GM18870 (cell line): ENCODE results near the gene POLN.

ENCODE experiments used
- ATAC-seq: cut with Tn5 transposase; IDR thresholded peaks from one replicate; pipeline ENCODE4 v1.9.1; 2021; ENCODE audit warnings: moderate library complexity; ENCODE audit not compliant: unreplicated experiment

The POLN gene

DNA sequence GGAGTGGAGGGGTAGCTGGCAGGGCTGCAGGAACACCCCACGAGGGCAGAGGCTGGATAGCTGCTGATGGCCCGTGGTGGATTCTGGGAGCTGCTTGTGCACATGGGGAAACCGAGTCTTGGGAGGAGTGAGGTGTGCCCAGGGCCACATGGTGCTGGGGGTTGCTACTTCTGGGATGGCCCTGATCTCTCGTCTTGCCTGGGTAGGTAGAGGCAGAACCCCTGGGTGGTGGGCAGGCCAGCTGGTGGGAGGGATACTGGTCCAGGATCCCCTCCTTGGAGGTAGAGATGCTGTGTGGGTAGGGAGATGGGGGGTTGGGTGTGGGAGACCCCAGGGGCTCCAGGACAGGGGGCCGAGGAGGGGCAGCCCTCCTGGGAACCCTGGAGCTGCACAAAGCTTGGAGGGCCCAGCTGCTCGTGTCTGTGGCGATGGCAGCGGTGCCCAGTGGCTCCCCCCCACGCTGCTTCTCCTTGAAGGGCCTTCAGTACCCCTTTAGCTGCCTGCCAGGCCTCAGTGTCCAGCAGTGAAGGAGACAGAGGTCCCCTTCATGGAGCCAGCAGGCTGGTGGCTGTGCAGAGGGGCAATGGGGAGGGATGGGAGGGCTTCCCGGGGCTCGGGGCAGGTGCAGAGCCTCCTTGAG is 179.6 kb downstream of the POLN start:
- no peak for ATAC-seq

DNA sequence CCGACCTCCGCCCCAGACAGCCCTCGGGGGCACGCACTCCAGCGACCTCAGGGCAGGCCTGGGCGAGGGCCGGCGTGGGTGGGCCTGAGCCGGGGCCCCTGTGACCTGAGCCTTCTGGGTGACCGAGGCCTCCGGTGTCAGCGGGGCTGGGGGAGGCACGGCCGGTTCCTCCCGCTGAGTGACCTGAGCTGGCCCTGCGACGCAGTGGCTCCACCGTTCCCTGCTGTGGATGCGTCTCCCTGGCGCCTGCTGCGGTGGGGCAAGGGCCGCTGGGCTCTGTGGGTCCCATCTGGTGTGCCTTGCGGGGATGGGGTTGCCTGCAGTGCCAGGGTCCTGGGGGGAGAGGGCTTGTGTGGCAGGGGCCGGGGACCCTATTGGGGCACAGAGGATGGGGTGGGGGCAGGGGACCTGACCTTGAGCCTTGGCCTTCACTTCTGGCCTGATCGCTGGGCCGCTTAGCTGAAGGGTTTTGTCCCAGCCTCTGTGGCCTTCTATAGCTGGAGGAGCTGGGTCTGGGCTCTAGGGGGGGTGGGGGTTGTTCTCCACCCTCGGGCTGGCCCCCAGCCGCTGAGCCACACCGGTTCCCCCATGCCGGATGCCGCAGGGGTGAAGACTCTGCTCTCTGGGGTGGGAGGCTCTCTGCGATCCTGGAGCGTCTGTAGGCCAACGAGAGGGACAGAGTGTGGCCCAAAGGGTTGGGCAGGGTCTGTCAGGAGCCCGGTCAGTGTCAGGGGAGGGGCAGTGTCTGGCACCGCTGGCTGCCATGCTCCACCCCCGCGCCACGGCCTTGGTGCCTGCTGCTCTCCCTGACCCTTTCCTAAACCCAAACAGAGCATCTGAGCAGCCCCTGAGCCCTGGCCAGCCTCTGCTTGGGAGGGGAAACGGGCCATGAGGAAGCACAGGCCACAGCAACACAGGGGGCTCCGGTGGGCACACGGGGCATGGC is 180.5 kb downstream of the POLN start:
- no peak for ATAC-seq

DNA sequence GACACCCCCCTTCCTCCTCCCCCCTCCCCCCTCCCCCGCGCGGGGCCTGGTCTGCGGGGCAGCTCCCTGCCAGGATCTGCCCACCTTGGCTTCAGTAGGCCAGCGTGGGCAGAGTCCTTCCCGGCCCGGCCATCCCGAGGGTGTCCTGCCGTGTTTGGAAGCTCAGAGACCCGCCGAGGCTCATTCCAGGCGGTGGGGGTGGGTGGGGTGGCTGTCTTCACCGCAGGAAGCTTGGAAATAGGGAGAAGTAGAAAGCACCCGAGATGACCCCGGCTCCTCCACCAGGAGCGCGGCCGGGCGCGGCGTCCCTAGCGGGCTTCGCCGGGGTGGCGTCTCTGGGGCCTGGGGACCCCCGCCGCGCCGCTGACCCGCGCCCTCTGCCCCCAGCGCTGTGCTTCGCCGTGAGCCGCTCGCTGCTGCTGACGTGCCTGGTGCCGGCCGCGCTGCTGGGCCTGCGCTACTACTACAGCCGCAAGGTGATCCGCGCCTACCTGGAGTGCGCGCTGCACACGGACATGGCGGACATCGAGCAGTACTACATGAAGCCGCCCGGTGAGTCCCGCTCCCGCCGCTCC is 181.2 kb downstream of the POLN start:
- ATAC-seq = no peak

DNA sequence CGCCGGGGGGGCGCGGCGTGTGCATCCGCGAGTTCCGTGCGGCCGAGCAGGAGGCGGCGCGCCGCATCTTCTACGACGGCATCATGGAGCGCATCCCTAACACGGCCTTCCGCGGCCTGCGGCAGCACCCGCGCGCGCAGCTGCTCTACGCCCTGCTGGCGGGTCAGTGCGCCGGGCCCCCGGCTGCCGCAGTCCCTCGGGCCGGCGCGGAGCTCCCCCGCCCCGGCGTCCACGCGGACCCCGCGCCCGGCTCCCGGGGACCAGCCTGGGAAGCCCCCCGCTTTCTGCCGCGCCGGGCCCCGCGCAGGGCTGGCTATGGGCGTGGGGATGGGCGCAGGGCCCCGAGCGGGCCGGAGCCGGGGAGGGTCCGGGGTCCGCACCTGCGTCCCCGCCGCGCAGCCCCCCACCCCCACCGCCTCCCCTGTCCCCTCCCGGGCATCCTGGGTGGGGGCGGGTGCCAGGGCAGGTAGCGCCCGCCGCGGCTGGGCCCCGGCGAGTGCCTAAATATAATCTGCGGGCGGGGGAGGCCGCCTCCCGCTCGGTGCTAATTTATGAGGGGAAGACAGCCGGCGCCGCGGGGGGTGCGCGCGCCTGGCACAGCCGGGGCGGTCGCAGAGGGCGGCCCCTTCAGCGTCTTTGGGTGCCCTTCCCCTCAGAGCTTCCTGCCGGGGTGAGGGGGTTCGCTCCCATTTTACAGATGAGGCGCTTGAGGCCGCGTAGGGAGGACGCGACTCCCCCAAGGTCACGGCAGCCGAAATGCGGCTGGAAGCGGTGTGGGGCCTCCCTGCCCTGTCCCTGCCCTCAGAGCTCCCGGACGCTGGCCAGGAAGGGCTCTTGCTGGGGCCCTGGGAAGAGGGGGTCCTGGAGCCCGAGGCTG is 182.0 kb downstream of the POLN start:
- no peak for ATAC-seq

DNA sequence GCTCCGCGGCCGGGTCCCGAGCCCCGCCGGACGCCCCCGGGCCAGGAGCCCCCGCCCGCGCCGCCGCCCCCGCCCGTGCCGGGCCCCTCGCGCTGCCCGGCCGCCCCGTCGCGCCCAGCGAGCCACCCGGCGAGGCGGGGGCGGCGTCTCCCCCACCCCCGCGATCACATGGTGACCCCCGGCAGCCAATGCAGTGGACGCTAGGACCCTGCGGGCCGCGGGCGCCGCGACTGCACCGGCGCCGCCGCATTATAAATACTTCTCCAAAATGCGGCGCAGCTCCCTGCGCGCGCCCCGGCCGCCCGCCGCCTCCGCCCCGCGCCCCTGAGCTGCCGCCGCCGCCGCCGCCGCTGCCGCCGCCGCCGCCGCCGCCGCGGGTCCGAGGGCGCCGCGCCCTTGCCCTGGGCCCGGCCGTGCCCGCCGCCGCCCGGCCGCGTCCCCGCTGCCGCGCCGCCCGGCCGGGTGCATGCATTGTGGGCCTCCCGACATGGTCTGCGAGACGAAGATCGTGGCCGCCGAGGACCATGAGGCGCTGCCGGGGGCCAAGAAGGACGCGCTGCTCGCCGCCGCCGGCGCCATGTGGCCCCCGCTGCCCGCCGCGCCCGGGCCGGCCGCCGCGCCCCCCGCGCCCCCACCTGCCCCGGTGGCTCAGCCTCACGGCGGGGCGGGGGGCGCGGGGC is 182.7 kb downstream of the POLN start, which contains the start of gene NAT8L:
Gene NAT8L, plus strand, starts transcription at position 282 of the 680 bp plus-strand sequence. Its CDS starts 185 bp downstream, at position 467.
- no peak for ATAC-seq

DNA sequence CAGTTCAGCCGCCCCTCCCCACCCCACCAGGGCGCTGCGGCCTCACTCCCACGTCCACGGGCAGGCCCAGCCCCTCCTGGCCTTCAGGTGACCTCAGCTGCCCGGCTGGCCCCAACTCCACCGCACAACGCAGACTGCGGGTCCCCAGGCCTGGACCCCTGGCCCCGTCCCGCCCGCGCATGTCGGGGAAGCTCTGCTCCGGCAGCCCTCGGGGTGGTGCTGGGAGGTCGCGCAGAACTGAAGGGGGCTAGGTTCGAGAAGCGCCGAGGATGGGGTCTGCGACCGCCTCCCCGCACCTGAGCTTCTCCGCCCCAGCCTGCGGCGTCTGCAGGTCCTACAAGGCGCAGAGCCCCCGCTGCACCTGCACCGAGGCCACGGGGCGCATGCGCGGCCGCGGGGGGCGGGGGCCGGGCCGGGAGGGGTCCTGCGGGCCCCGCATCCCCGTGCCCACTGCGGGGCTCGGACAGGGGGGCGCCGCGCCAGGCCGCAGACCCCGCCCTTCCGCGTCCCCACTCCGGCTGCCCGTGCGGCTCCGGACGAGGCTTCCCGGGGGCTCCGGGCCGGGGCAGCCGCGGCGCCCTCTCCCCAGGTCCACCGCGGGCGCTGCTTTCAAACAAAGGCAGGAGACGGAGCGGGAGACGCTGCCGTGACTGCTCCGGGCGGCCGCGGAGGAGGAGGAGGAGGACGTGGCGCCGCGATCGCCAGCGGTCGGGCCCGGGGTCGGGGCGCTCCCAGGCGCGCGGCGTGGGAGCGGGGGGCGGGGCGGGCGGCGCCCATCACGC is 183.5 kb downstream of the POLN start:
- ATAC-seq = no peak

DNA sequence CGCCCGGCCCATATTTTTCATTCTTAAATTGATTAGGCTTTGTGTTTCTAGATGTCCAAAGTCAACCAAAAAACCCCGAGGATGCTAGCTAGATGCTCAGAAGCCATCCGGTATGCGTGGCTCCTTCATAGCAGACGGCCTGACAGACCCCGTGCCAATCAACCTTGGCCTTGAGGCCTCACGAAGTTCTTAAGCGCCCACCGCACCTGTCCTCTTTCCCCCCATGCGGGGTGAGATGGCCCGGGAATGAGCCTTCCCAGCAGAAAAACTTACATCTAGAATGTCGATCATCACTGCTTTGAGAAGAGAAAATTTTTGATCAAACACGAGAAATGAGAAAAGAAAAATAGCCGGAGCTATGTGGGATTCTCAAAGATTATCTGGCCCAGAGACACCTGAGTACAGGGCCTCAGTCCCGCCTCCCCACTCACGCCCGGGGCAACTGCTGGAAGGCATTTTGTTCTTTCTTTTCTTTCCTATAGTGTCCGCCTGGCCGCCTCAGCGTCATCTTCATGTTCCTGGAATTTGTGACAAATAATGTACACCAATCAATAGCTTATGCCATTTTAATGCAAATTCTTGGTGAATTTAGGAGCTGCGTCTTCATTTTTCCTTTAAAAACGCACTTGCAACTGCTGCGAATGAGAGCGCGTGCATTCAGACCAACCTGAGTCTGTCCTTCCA is 184.4 kb downstream of the POLN start:
- no peak for ATAC-seq

DNA sequence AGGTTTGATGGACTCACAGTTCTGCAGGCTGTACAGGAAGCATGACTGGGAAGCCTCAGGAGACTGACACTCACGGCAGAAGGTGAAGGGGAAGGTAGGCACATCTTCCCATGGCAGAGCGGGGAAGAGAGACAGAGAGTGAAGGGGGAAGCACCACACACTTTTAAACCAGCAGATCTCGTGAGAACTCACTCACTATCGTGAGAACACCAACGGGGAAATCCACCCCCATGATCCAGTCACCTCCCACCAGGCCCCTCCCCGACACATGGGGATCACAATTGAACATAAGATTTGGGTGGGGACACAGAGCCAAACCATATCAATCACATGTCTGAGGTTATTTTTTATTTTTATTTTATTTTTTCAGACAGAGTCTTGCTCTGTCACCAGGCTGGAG is 187.7 kb downstream of the POLN start:
- no peak for ATAC-seq

DNA sequence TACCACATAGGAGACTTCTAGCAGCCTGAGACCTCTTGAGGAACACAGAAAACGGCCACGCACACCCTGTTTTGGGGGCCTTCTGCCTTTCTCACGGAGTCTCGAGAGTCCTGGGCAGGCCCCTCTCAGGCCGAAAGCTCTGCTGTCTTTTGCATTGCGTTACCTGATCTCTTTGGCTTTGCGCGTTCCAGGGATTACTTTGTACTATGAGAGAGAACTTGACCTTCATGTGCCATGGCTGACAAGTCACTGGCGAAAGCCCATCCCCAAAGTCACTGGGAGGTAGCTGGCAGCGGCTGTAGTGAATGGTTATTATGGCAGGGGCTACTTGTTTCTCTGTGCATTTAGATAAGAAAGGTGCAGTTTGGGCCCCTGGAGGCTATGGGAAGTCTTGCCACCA is 190.8 kb downstream of the POLN start:
- no peak for ATAC-seq

DNA sequence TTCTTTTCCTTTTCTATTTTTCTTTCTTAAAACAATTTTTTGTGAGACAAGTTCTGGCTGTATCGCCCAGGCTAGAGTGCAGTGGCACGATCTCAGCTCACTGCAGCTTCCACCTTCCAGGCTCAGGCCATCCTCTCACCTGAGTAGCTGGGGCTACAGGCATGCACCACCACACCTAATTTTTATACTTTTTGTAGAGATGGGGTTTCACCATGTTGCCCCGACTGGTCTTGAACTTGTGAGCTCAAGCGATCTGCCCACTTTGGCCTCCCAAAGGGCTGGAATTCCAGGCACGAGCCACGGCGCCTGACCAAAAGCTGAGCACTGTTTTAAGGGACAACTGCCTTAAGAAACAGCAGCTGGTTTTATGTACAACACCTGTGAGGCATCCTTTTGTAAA is 192.1 kb downstream of the POLN start:
- ATAC-seq = no peak

DNA sequence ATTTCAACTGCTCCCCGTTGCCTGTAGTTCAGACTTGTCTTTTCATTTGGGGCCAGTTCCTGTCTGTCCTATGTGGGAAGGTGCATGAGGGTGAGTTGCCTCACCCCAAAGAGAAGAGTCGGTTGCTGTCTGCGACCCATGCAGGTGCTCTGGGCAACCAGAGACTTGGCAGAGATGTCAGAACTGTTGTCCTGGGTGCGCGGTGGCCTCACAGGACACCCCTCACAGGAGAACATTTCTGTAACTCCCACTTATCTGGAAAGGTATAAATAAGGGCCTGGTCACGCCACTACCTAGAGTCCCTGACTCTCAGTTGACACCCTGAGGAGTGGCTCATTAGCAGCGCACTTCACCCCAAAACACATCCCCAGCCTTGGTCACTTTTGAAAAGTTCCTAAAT is 192.5 kb downstream of the POLN start:
- no peak for ATAC-seq

DNA sequence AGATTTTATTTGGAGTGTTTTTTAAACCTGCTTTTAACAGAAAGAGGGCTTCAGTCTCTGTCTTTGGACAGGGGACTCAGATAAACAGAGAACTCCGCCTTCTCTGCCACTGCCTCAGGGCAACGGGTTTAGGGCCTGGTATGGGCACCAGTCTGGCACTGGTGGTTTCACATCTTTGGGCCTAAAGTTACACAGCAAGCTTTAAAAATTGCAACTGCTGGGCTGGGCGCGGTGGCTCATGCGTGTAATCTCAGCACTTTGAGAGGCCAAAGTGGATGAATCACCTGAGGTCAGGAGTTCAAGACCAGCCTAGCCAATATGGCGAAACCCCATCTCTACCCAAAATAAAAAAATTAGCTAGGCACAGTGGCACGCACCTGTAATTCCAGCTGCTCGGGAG is 193.1 kb downstream of the POLN start:
- no peak for ATAC-seq

DNA sequence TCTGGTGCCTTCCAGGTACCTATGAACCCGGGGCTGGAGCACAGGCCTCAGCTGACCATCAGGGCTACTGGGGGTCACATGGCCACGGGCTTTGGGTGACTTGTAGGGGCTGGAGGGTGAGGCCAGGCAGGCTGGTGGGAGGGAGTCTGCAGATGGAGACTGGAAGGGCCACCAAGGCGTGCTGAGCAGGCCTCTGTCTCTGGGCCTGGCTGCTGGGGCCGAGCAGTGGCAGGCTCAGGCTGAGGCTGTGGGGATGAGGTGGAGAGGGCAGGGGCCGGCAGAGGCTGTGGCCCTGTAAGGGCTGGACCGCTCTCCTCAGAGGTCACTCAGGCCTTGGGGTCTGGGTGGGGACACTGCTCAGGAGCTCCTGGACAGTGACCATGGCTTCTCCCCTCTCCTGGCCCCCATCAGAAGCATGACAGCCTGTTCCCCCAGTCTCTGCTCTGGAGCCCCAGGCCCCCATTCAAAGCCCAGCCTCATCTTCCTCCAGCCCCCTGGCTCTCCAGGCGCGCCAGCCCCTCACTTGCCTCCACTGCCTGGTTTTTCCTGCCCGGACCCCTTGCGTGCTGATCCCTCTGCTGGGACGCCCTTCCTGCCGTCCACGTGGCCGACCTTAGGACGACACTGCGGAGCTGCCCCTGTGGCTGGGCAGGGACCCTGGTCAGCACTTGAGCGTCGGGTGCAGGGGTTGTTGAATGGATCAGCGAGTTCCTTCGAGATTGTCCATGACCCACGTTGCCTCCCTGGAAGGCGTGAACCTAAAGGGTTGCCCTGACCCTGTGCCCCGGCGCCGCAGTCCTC is 193.9 kb downstream of the POLN start:
- ATAC-seq = no peak

DNA sequence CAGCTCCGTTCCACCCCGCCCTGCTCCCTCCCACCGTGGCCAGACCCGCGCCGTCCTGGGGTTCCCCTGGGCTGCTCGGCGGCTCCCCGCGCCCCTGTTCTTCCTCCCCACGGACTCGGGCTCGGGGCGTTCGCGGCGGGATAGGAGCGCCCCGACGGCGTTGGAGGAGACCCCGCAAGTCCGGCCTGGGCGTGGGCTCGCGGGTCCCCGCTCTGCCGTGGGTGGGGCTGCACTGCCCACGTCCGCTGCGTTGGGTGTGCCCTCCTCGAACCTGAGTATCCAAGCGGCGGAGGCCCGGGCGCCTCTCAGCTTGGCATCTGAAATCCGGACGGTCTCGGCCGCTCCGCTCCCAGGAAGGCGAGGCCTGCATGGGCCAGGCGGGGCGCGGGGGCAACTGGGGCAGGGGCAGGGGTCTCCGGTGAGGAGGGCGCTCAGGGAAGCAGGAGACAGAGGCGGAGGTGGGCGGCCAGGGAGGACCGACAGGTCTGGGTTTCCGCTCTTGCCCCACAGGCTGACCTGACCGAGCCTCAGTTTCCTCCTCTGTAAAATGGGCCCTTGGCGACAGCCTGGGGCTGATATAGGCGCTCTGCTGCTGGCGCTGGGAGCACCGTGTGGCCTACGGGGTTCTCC is 194.8 kb downstream of the POLN start:
- ATAC-seq = no peak

DNA sequence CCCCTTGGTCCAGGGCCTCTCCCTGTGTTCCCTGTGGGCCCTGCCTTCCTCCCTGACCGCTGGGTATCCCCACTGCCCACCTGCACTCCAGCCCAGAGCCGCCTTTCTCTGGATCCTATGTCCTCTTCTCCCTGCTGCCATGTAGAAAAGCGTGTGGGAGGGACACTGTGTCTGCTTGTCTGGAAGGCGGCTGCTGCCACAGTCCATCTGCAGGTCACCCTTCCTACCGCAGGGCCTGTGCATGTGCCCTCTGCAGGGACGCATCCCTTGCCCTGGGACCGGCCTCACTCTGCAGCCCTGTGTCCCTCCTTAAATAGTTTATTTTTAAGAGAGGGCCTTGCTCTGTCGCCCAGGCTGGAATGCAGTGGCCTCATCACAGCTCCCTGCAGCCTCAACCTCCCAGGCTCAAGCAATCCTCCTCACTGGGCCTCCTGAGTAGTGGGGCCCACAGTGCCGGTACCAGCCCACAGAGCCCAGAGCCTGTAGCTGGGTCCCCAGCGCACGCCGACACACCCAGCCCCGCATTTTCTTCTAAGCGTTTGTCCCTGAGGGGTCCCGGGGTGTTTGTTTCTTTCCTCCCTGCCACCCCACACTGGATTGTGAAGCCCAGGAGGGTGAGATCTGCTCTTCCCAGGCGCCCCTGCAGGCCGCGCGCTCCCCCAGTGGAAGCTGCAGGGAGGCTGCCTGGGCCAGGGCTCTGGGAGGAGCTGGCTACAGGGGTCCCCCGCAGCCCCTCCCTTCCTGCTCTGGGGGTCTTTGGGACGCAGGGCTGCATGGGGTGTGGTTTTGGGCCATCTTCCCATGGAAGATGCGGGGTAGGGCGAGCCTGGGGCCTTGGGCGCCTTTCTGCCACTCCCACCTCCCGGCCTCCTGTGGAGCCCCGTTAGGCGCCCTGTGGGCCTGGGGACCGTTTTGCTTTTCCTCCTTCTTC is 195.6 kb downstream of the POLN start:
- no peak for ATAC-seq

DNA sequence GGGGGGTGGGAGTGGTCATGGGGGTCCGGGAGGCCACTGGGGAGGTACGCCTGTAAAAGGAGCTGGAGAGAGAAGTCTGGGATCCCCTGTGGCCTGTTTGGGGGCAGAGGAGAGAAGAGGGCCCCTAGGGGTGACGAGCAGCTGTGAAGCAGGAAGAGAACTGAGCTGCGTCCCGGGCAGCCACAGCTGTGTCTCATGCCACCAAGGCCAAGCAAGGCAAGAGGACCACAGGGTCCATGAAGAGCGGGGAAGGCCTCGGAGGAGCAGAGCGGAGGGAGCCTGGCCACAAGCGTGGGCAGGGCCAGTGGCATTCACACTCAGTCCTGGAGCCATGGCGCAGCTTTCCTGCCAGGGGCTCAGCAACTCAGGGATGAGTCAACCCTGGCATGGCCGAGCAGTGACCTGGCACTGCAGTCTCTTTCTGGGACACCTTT is 196.4 kb downstream of the POLN start:
- ATAC-seq = no peak
